ENCODE measurements around the gene VLDLR. TPM values are rescaled to one million over a fixed set of nuclear protein-coding genes. Genes with fewer than 3 reads are reported as not detected.

VLDLR gene
- total RNA-seq, 1 donor from 2014 or later = 16.4 TPM

GRCh38 chr9:2605246-2605645 lies 16.3 kb upstream of the VLDLR start:
- no peaks in the 10 kb centered on the region for H4K20me1 ChIP-seq (ENCODE audit: low read depth)
- Mint-ChIP-seq H3K27me3 (ENCODE audit: insufficient read depth, low read depth) (no peaks in the 10 kb centered on the region), H3K9me3 (no peaks in the 10 kb centered on the region), H3K4me3 (no peak overlapping the region), H3K4me1 (no peaks in the 10 kb centered on the region), H3K36me3 (no peaks in the 10 kb centered on the region), H3K27ac (no peak overlapping the region)
- no peak overlapping the region for H3K4me3 ChIP-seq
- DNase-seq (ENCODE audit: low spot score) = no peak
- no peaks in the 10 kb centered on the region for H3K27me3 ChIP-seq
- no peak overlapping the region for H3K27ac ChIP-seq
- no peaks in the 10 kb centered on the region for H3K36me3 ChIP-seq
- H3K79me2 ChIP-seq (ENCODE audit: low read depth) = no peaks in the 10 kb centered on the region
- H3K4me1 ChIP-seq = no peaks in the 10 kb centered on the region
- H3K9me3 ChIP-seq (ENCODE audit: low read depth) = no peaks in the 10 kb centered on the region
- TF ChIP-seq EZH2phosphoT487 (IDR thresholded peaks at IDR 0.05) = no peak
- no peak for TF ChIP-seq CTCF (IDR thresholded peaks at IDR 0.05)
- no peak for TF ChIP-seq EZH2 (IDR thresholded peaks at IDR 0.05)
- H3F3A ChIP-seq (ENCODE audit: low read depth) = no peaks in the 10 kb centered on the region
- H3K9ac ChIP-seq = no peak overlapping the region
- no peak overlapping the region for H2AFZ ChIP-seq (replicated peaks)
- H3K4me2 ChIP-seq = no peak overlapping the region

GRCh38 chr9:2608276-2608675 lies 13.3 kb upstream of the VLDLR start:
- DNase-seq (ENCODE audit: low spot score) = no peak
- Histone ChIP-seq H3K4me1 (peaks cover 7% of the 10 kb centered on the region), H3K79me2 (ENCODE audit: low read depth) (no peaks in the 10 kb centered on the region), H2AFZ (replicated peaks) (no peak overlapping the region), H3K27ac (no peak overlapping the region), H3K27me3 (no peaks in the 10 kb centered on the region), H3K9ac (no peak overlapping the region), H4K20me1 (ENCODE audit: low read depth) (no peaks in the 10 kb centered on the region), H3K36me3 (no peaks in the 10 kb centered on the region), H3K4me3 (no peak overlapping the region), H3K4me2 (no peak overlapping the region), H3K9me3 (ENCODE audit: low read depth) (no peaks in the 10 kb centered on the region), H3F3A (ENCODE audit: low read depth) (no peaks in the 10 kb centered on the region)
- Mint-ChIP-seq H3K4me1 (peaks cover 5% of the 10 kb centered on the region), H3K27ac (no peak overlapping the region), H3K27me3 (ENCODE audit: insufficient read depth, low read depth) (peaks cover 2% of the 10 kb centered on the region), H3K9me3 (no peaks in the 10 kb centered on the region), H3K4me3 (no peak overlapping the region), H3K36me3 (no peaks in the 10 kb centered on the region)
- TF ChIP-seq EZH2phosphoT487 (IDR thresholded peaks at IDR 0.05) = no peak
- TF ChIP-seq EZH2 (IDR thresholded peaks at IDR 0.05) = no peak
- TF ChIP-seq CTCF (IDR thresholded peaks at IDR 0.05) = no peak

- Histone ChIP-seq H3F3A (ENCODE audit: low read depth) (no peaks in the 10 kb centered on the region), H3K4me3 (no peak overlapping the region), H3K4me2 (no peak overlapping the region), H3K4me1 (peaks cover 10% of the 10 kb centered on the region), H3K79me2 (ENCODE audit: low read depth) (no peaks in the 10 kb centered on the region), H3K27me3 (no peaks in the 10 kb centered on the region), H2AFZ (replicated peaks) (no peak overlapping the region), H3K9ac (no peak overlapping the region), H3K9me3 (ENCODE audit: low read depth) (no peaks in the 10 kb centered on the region), H3K27ac (no peak overlapping the region), H3K36me3 (no peaks in the 10 kb centered on the region), H4K20me1 (ENCODE audit: low read depth) (no peaks in the 10 kb centered on the region)
- TF ChIP-seq CTCF (IDR thresholded peaks at IDR 0.05) = no peak
- Mint-ChIP-seq H3K4me1 (peaks cover 7% of the 10 kb centered on the region), H3K27me3 (ENCODE audit: insufficient read depth, low read depth) (peaks cover 2% of the 10 kb centered on the region), H3K27ac (no peak overlapping the region), H3K4me3 (no peak overlapping the region), H3K9me3 (no peaks in the 10 kb centered on the region), H3K36me3 (no peaks in the 10 kb centered on the region)
- no peak for DNase-seq (ENCODE audit: low spot score)
These were observed 10.6 kb upstream of the VLDLR start for GRCh38 chr9:2610985-2611384.

GRCh38 chr9:2611961-2612360 lies 9.6 kb upstream of the VLDLR start:
- H3K36me3 Mint-ChIP-seq = no peaks in the 10 kb centered on the region
- H3K4me3 Mint-ChIP-seq = no peak overlapping the region
- H3K27me3 Mint-ChIP-seq (ENCODE audit: insufficient read depth, low read depth) = peaks cover 2% of the 10 kb centered on the region
- H3K27ac ChIP-seq = no peak overlapping the region
- no peaks in the 10 kb centered on the region for H4K20me1 ChIP-seq (ENCODE audit: low read depth)
- H3K9ac ChIP-seq = no peak overlapping the region
- peaks cover 10% of the 10 kb centered on the region for H3K4me1 ChIP-seq
- H2AFZ ChIP-seq (replicated peaks) = no peak overlapping the region
- TF ChIP-seq EZH2phosphoT487 (IDR thresholded peaks at IDR 0.05) (no peak), CTCF (IDR thresholded peaks at IDR 0.05) (no peak), EZH2 (IDR thresholded peaks at IDR 0.05) (no peak)
- no peaks in the 10 kb centered on the region for H3K27me3 ChIP-seq
- no peak for DNase-seq (ENCODE audit: low spot score)
- H3K9me3 ChIP-seq (ENCODE audit: low read depth) = no peaks in the 10 kb centered on the region
- H3F3A ChIP-seq (ENCODE audit: low read depth) = no peaks in the 10 kb centered on the region
- no peaks in the 10 kb centered on the region for H3K79me2 ChIP-seq (ENCODE audit: low read depth)
- no peak overlapping the region for H3K4me2 ChIP-seq
- peaks cover 7% of the 10 kb centered on the region for H3K4me1 Mint-ChIP-seq
- no peaks in the 10 kb centered on the region for H3K36me3 ChIP-seq
- no peak overlapping the region for H3K4me3 ChIP-seq
- H3K27ac Mint-ChIP-seq = no peak overlapping the region
- no peaks in the 10 kb centered on the region for H3K9me3 Mint-ChIP-seq

Measured in neural progenitor cell (in vitro differentiated cells).